H9 (cell line): Measurements from ENCODE around the gene GLYAT. TPM values are rescaled to one million over a fixed set of nuclear protein-coding genes. Genes with fewer than 3 reads are reported as not detected.

Source experiments
- DNase-seq: peaks from one replicate; pipeline ENCODE4 v3.0.0-alpha.2; 2017
- H2AFZ ChIP-seq: one replicate; pipeline ENCODE4 v1.6.1; 2013; ENCODE audit warnings: mild to moderate bottlenecking, low read length, control low read depth, moderate library complexity
- H2AK5ac ChIP-seq: 2 replicates; pipeline ENCODE4 v1.6.1; 2013; ENCODE audit warnings: low read length, control low read depth, mixed read lengths; ENCODE audit not compliant: insufficient read length
- H2BK120ac ChIP-seq: one replicate; pipeline ENCODE4 v1.6.1; 2013; ENCODE audit warnings: low read depth, mild to moderate bottlenecking, low read length, control low read depth, inconsistent platforms; ENCODE audit not compliant: poor library complexity, severe bottlenecking
- H2BK12ac ChIP-seq: 2 replicates; pipeline ENCODE4 v1.6.1; 2013; ENCODE audit warnings: low read length, control low read depth, mixed read lengths, low read depth; ENCODE audit not compliant: insufficient read length
- H2BK15ac ChIP-seq: 2 replicates; pipeline ENCODE4 v1.6.1; 2013; ENCODE audit warnings: low read depth, low read length, control low read depth
- H2BK20ac ChIP-seq: one replicate; pipeline ENCODE4 v1.6.1; 2013; ENCODE audit warnings: low read depth, mild to moderate bottlenecking, low read length, control low read depth, inconsistent platforms; ENCODE audit not compliant: poor library complexity, severe bottlenecking
- H2BK5ac ChIP-seq: 2 replicates; pipeline ENCODE4 v1.6.1; 2013; ENCODE audit warnings: low read length, control low read depth, mixed read lengths; ENCODE audit not compliant: insufficient read length
- H3K14ac ChIP-seq: 2 replicates; pipeline ENCODE4 v1.6.1; 2013; ENCODE audit warnings: low read length, control low read depth; ENCODE audit not compliant: insufficient read depth
- H3K18ac ChIP-seq: 2 replicates; pipeline ENCODE4 v1.6.1; 2013; ENCODE audit warnings: low read depth, mild to moderate bottlenecking, mixed read lengths, low read length, control low read depth; ENCODE audit not compliant: insufficient read length
- H3K23ac ChIP-seq: 2 replicates; pipeline ENCODE4 v1.6.1; 2013; ENCODE audit warnings: low read length, control low read depth, mixed read lengths, low read depth; ENCODE audit not compliant: insufficient read length
- H3K23me2 ChIP-seq: 2 replicates; pipeline ENCODE4 v1.6.1; 2013; ENCODE audit warnings: low read depth, mild to moderate bottlenecking, mixed read lengths, low read length, control low read depth; ENCODE audit not compliant: insufficient read length, poor library complexity, severe bottlenecking
- H3K27ac ChIP-seq: 2 replicates; pipeline ENCODE4 v1.5.1; 2013; ENCODE audit warnings: low read length, control low read depth, mixed read lengths, low read depth; ENCODE audit not compliant: insufficient read length
- H3K27me3 ChIP-seq: 2 replicates; pipeline ENCODE4 v1.6.1; 2013; ENCODE audit warnings: low read length, control low read depth, inconsistent platforms; ENCODE audit not compliant: insufficient read depth
- H3K4ac ChIP-seq: 2 replicates; pipeline ENCODE4 v1.6.1; 2013; ENCODE audit warnings: low read depth, mild to moderate bottlenecking, control low read depth, inconsistent platforms, low read length, moderate library complexity
- H3K4me1 ChIP-seq: 2 replicates; pipeline ENCODE4 v1.6.1; 2013; ENCODE audit warnings: low read length, control low read depth, inconsistent platforms; ENCODE audit not compliant: insufficient read depth
- H3K4me2 ChIP-seq: 2 replicates; pipeline ENCODE4 v1.6.1; 2013; ENCODE audit warnings: low read length, control low read depth, mixed read lengths; ENCODE audit not compliant: insufficient read length, insufficient read depth
- H3K56ac ChIP-seq: 2 replicates; pipeline ENCODE4 v1.6.1; 2013; ENCODE audit warnings: low read depth, mild to moderate bottlenecking, mixed read lengths, low read length, control low read depth; ENCODE audit not compliant: insufficient read length
- H3K79me1 ChIP-seq: 2 replicates; pipeline ENCODE4 v1.6.1; 2013; ENCODE audit warnings: low read depth, mild to moderate bottlenecking, moderate library complexity, low read length, control low read depth, inconsistent platforms; ENCODE audit not compliant: insufficient read depth, poor library complexity, severe bottlenecking
- H3K79me2 ChIP-seq: 2 replicates; pipeline ENCODE4 v1.6.1; 2013; ENCODE audit warnings: low read length, control low read depth, inconsistent platforms; ENCODE audit not compliant: insufficient read depth
- H3K9ac ChIP-seq: 2 replicates; pipeline ENCODE4 v1.6.1; 2013; ENCODE audit warnings: low read length, control low read depth, mixed read lengths; ENCODE audit not compliant: insufficient read length; ENCODE audit errors: extremely low read depth
- H3K9me3 ChIP-seq: one replicate; pipeline ENCODE4 v1.6.1; 2013; ENCODE audit warnings: low read depth, low read length, inconsistent platforms; ENCODE audit not compliant: control insufficient read depth
- H3T11ph ChIP-seq: one replicate; pipeline ENCODE4 v1.6.1; 2013; ENCODE audit warnings: mild to moderate bottlenecking, low read length, control low read depth, inconsistent platforms
- H4K20me1 ChIP-seq: one replicate; pipeline ENCODE4 v1.6.1; 2013; ENCODE audit not compliant: control insufficient read depth, insufficient read length, insufficient read depth
- H4K5ac ChIP-seq: 2 replicates; pipeline ENCODE4 v1.6.1; 2013; ENCODE audit warnings: low read depth, mild to moderate bottlenecking, mixed read lengths, low read length, control low read depth; ENCODE audit not compliant: insufficient read length
- H4K8ac ChIP-seq: replicated peaks from 2 replicates; pipeline ENCODE4 v1.6.1; 2013; ENCODE audit warnings: low read length, control low read depth, mixed read lengths, low read depth; ENCODE audit not compliant: insufficient read length
- H4K91ac ChIP-seq: 2 replicates; pipeline ENCODE4 v1.6.1; 2013; ENCODE audit warnings: low read depth, mild to moderate bottlenecking, moderate library complexity, mixed read lengths, low read length, control low read depth; ENCODE audit not compliant: insufficient read length
- H3K27ac Mint-ChIP-seq, 3 experiments: 2 replicates in 2 of 3; 3 replicates in 1 of 3; pipeline ENCODE4 v1.8.0; 2020 to 2021; ENCODE audit warnings: mixed read lengths in 3 of 3, mild to moderate bottlenecking in 1 of 3, moderate library complexity in 1 of 3
- H3K27me3 Mint-ChIP-seq: 2 replicates; pipeline ENCODE4 v1.8.0; 2021; ENCODE audit warnings: low read depth, mild to moderate bottlenecking, moderate library complexity, mixed read lengths
- H3K36me3 Mint-ChIP-seq, 3 experiments: 2 replicates in 2 of 3; 3 replicates in 1 of 3; pipeline ENCODE4 v1.8.0; 2020 to 2021; ENCODE audit warnings: low read depth in 3 of 3, mixed read lengths in 3 of 3; ENCODE audit not compliant: insufficient read depth in 1 of 3
- H3K4me1 Mint-ChIP-seq, 2 experiments: 2 replicates each; pipeline ENCODE4 v1.8.0; 2020; ENCODE audit warnings: mixed read lengths in 2 of 2
- H3K4me3 Mint-ChIP-seq, 2 experiments: 2 replicates in 1 of 2; 3 replicates in 1 of 2; pipeline ENCODE4 v1.8.0; 2020 to 2021; ENCODE audit warnings: mild to moderate bottlenecking in 2 of 2, mixed read lengths in 2 of 2, moderate library complexity in 1 of 2
- H3K9me3 Mint-ChIP-seq, 2 experiments: 2 replicates in 1 of 2; 3 replicates in 1 of 2; pipeline ENCODE4 v1.8.0; 2020; ENCODE audit warnings: mild to moderate bottlenecking in 2 of 2, mixed read lengths in 2 of 2, moderate library complexity in 1 of 2
- CTCF ChIP-seq: fragments of 200-600 bp; sonication (generic); conservative IDR thresholded peaks from 3 replicates; pipeline ENCODE4 v1.8.0; 2021; ENCODE audit warnings: antibody characterized with exemption, mild to moderate bottlenecking
- WGBS: extraction: QIAGEN DNeasy Blood & Tissue Kit; methylation state at CpG from one replicate; pipeline ENCODE4 v1.1.7; 2013; ENCODE audit warnings: missing lambda C conversion rate, low lambda C conversion rate, mixed read lengths; ENCODE audit not compliant: insufficient read length; ENCODE audit errors: extremely low coverage; 5-methylcytosine and 5-hydroxymethylcytosine counted together
- total RNA-seq: library from RNA; stranded (reverse); gene quantifications from 2 replicates; pipeline ENCODE4 v1.2.1, GENCODE V29; 2021

GLYAT gene
- total RNA-seq, 1 experiment from 2014 or later = not detected

DNA sequence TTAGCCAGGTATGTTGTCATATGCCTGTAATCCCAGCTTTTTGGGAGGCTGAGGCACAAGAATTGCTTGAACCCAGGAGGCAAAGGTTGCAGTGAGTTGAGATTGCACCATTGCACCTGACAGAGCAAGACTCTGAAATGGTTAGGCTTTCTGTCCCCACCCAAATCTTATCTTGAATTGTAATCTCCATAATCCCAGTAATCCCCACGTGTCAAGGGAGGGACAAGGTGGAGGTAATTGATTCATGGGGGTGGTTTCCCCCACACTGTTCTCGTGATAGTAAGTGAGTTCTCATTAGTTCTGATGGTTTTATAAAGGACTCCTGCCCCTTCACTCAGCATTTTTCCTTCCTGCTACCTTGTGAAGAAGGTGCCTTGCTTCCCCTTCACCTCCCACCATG, 37.6 kb upstream of the GLYAT start:
- no peak overlapping the region for H2BK15ac ChIP-seq
- Mint-ChIP-seq H3K4me3 (no peak overlapping the region), H3K27me3 (no peaks in the 10 kb centered on the region; the same call in none of the 2 replicates), H3K36me3 (peaks cover 4 to 28% (median 9%) of the 10 kb centered on the region in 3 experiments; a peak in 5 of 7 replicates), H3K27ac (no peak overlapping the region), H3K4me1 (no peaks in the 10 kb centered on the region), H3K9me3 (peaks cover 78 to 88% of the 10 kb centered on the region in 2 experiments)
- no peak overlapping the region for H3K9ac ChIP-seq
- H4K8ac ChIP-seq = no peak overlapping the region
- H3K23me2 ChIP-seq = no peaks in the 10 kb centered on the region
- no peak overlapping the region for H3K14ac ChIP-seq
- no peak overlapping the region for H2BK120ac ChIP-seq
- no peak overlapping the region for H2AK5ac ChIP-seq
- no peak overlapping the region for H3T11ph ChIP-seq
- H3K79me2 ChIP-seq = no peaks in the 10 kb centered on the region
- no peak overlapping the region for H4K91ac ChIP-seq
- no peak overlapping the region for H3K4me2 ChIP-seq
- no peaks in the 10 kb centered on the region for H4K20me1 ChIP-seq
- H3K56ac ChIP-seq = no peak overlapping the region
- H3K27ac ChIP-seq = no peak overlapping the region
- H3K4me1 ChIP-seq = no peaks in the 10 kb centered on the region
- H2BK5ac ChIP-seq = no peak overlapping the region
- no CpG with 5 or more reads among the region's 2 CpGs for WGBS
- H3K79me1 ChIP-seq = no peaks in the 10 kb centered on the region
- H3K4ac ChIP-seq = no peak overlapping the region
- no peak for DNase-seq
- H3K18ac ChIP-seq = no peak overlapping the region
- no peak for TF ChIP-seq CTCF
- H4K5ac ChIP-seq = no peak overlapping the region
- H2AFZ ChIP-seq = no peak overlapping the region
- no peaks in the 10 kb centered on the region for H3K27me3 ChIP-seq
- no peak overlapping the region for H2BK12ac ChIP-seq
- H3K23ac ChIP-seq = no peak overlapping the region
- peaks cover 49% of the 10 kb centered on the region for H3K9me3 ChIP-seq
- no peak overlapping the region for H2BK20ac ChIP-seq
